Large intestine (tissue), 3 donors: ENCODE results near the gene RB1. TPM values are rescaled to one million over a fixed set of nuclear protein-coding genes. Genes with fewer than 3 reads are reported as not detected.
A peak's percentile ranks its signal among the peaks of the same experiment; 100 is the strongest.

Experiments used
- DNase-seq, 2 donors: peaks; one replicate each; pipeline versions ENCODE4 v3.0.0 to v3.0.0-alpha.2; 2013
- H3K27ac ChIP-seq: one replicate; pipeline ENCODE4 v1.5.1; 2013; ENCODE audit warnings: low read length
- H3K27me3 ChIP-seq: 2 replicates; pipeline ENCODE4 v1.6.1; 2013; ENCODE audit warnings: low read length; ENCODE audit not compliant: control insufficient read depth, insufficient read depth
- H3K36me3 ChIP-seq: 2 replicates; pipeline ENCODE4 v1.6.1; 2013; ENCODE audit warnings: low read length; ENCODE audit not compliant: control insufficient read depth, insufficient read depth
- H3K4me1 ChIP-seq: one replicate; pipeline ENCODE4 v1.6.1; 2013; ENCODE audit warnings: low read length; ENCODE audit not compliant: control insufficient read depth, insufficient read depth
- H3K4me3 ChIP-seq: one replicate; pipeline ENCODE4 v1.5.1; 2013; ENCODE audit warnings: low read length
- H3K9me3 ChIP-seq: one replicate; pipeline ENCODE4 v1.6.1; 2013; ENCODE audit warnings: mild to moderate bottlenecking, low read depth, low read length, moderate library complexity; ENCODE audit not compliant: control insufficient read depth
- WGBS: methylation state at CpG from one replicate; pipeline ENCODE4 v1.1.5; 2013; ENCODE audit warnings: low lambda C conversion rate; ENCODE audit not compliant: insufficient coverage; 5-methylcytosine and 5-hydroxymethylcytosine counted together
- polyA plus RNA-seq: library from polyadenylated mRNA; unstranded; fragments of 120-200 nt; gene quantifications from one replicate; pipeline ENCODE4 v1.2.1, GENCODE V29; 2013

The RB1 gene
- polyA plus RNA-seq, 1 donor: 34.8 TPM

DNA sequence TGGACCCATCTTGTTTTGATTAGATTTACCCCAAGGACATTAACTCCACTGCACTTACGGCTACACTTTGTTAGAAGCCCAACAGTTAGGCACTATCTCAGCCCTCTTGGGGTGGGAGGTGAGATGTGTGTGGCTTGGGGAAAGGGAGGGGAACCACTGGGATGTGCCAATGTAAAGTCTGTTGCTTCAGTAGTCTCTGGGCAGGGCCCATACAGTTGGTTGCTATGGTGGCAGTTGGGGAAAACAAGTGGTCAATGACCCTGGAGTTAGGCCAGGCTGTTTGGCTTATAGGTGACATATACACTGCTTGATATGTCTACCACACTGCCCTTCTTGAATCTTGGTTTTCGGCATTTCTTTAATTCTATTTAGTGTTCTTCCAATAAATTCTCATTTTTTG is 8.9 kb upstream of the RB1 start:
- no peaks in the 10 kb centered on the region for H3K9me3 ChIP-seq
- WGBS: 100% methylated on average over 1 of the region's 2 CpGs
- H3K27ac ChIP-seq: no peak overlapping the region
- H3K36me3 ChIP-seq: no peaks in the 10 kb centered on the region
- H3K27me3 ChIP-seq: no peaks in the 10 kb centered on the region
- H3K4me3 ChIP-seq: no peak overlapping the region
- no peak for DNase-seq
- H3K4me1 ChIP-seq: peaks cover 16% of the 10 kb centered on the region

DNA sequence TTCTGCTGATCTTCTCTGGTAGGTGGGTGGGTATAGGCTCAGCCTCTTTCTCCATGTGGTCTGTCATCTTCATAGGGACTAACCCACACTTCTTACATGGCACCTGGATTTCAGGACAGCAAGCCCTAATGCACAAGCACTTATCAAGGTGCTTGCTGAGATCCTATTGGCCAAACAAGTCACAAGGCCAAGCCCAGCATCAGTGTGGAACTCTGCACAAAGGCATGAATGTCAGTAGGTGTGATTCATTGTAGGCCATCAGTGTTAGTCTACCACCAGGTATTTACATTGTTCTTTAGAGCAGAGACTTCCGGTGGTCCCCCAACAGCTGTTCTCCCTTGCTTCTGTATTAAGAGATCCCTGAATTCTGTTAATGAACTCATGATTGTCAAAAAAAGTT is 8.3 kb upstream of the RB1 start:
- Histone ChIP-seq H3K27me3 (no peaks in the 10 kb centered on the region), H3K27ac (no peak overlapping the region), H3K9me3 (no peaks in the 10 kb centered on the region), H3K36me3 (no peaks in the 10 kb centered on the region), H3K4me1 (peaks cover 16% of the 10 kb centered on the region), H3K4me3 (no peak overlapping the region)
- no CpG with 5 or more reads among the region's 1 CpG for WGBS
- DNase-seq: no peak

DNA sequence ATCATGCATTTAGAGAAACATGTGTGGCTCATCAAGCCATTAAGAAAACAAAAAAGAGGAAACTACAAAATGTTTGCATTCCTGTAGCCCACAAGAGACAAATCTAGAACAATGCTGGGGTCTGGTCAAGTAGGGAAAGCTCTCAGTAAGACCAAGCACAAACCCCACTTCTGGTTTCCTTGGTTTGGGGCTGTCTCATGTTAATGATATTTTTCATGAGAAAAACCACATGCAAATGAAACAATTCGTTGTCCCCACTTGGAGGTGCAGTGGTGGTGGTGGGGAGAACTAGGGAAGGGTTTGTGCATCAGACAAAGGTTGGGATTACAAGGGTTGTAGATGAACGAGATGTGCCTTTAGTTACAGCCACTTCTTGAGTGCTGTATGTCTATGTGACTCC is 7.0 kb upstream of the RB1 start:
- Histone ChIP-seq H3K4me1 (peaks cover 16% of the 10 kb centered on the region), H3K9me3 (no peaks in the 10 kb centered on the region), H3K27me3 (no peaks in the 10 kb centered on the region), H3K27ac (no peak overlapping the region), H3K4me3 (no peak overlapping the region), H3K36me3 (no peaks in the 10 kb centered on the region)
- no peak for DNase-seq
- WGBS: 75% methylated on average over 2 of the region's 2 CpGs

DNA sequence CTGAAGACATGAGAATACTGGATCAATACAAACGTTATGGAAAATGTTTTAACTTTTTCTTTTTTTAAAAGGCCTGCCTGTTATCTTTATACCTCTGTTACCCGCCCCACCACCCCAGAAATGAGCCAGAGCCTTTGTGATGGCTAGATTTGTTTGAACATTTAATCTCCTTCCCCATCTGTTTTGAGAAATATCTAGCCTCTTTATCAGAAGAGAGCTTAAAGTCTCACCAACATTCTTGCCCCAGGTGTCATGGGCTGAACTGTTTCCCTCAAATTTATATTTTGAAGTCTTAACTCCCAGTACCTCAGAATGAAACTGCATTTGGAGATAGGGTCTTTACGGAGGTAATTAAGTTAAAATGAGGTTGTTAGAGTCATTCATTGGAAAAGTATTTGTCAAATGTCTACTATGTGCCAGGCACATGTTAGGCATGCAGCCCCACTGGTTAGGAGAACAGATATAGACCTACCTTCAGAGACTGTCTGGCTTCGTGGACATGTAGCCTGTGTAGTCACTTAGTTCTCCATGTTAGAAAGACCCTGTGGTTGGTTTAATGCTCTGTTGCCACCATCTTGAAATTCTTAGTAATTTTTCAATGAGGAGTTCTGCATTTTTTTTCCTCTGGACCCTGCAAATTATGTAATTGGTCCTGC is 6.3 kb upstream of the RB1 start:
- 83% methylated on average over 1 of the region's 4 CpGs for WGBS
- no peaks in the 10 kb centered on the region for H3K36me3 ChIP-seq

DNA sequence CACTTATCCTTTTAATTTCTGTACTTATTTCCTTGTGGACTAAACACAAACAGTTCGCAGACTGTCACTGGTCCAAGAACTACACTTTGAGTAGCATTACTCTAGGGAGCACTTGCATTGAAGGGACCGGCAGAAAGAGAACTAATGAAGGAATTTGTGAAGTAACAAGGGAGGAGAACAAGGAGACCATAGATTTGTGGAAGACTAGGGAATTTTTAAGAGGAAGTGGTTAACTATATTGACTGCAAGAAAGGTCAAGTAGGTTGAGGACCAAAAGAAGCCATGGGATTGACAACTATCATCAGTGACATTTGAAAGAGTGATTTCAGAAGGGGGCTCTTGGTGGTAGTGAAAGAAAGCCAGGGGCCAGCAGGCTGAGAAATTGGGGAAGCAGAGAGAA is 4.0 kb upstream of the RB1 start:
- DNase-seq: no peak
- H3K36me3 ChIP-seq: no peaks in the 10 kb centered on the region
- no peak overlapping the region for H3K27ac ChIP-seq
- no peaks in the 10 kb centered on the region for H3K9me3 ChIP-seq
- H3K4me1 ChIP-seq: no peaks in the 10 kb centered on the region
- 100% methylated on average over 2 of the region's 2 CpGs for WGBS
- no peak overlapping the region for H3K4me3 ChIP-seq
- H3K27me3 ChIP-seq: no peaks in the 10 kb centered on the region

More for the DNA sequence above, 6.3 kb upstream of the RB1 start:
- Histone ChIP-seq H3K4me1 (peaks cover 13% of the 10 kb centered on the region), H3K9me3 (no peaks in the 10 kb centered on the region), H3K27me3 (no peaks in the 10 kb centered on the region), H3K4me3 (no peak overlapping the region), H3K27ac (no peak overlapping the region)
- no peak for DNase-seq

DNA sequence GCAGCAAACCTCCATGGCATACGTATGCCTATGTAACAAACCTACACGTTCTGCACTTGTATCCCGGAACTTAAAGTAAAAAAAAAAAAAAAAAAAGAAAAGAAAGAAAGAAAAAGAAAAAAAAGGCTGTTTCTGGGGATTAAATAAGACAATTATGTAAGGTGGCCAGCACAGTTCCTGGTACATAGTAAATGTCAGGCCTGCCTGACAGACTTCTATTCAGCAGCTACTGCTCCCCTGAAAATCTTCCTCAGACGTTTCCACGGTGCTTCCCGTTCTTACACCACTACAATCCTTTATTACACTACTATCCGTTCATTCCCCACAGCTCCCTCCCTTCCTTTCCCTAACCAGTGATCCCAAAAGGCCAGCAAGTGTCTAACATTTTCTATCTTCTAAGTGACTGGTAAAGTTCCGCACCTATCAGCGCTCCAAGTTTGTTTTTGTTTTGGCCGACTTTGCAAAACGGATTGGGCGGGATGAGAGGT is 636 bp upstream of the RB1 start:
- H3K4me3 ChIP-seq: peak overlapping the region; percentile 84
- H3K27ac ChIP-seq: peak overlapping the region; percentile 97
- WGBS: 0% methylated on average over 1 of the region's 12 CpGs
- H3K36me3 ChIP-seq: no peaks in the 10 kb centered on the region
- no peak for DNase-seq
- no peaks in the 10 kb centered on the region for H3K27me3 ChIP-seq
- H3K4me1 ChIP-seq: no peaks in the 10 kb centered on the region
- H3K9me3 ChIP-seq: no peaks in the 10 kb centered on the region

DNA sequence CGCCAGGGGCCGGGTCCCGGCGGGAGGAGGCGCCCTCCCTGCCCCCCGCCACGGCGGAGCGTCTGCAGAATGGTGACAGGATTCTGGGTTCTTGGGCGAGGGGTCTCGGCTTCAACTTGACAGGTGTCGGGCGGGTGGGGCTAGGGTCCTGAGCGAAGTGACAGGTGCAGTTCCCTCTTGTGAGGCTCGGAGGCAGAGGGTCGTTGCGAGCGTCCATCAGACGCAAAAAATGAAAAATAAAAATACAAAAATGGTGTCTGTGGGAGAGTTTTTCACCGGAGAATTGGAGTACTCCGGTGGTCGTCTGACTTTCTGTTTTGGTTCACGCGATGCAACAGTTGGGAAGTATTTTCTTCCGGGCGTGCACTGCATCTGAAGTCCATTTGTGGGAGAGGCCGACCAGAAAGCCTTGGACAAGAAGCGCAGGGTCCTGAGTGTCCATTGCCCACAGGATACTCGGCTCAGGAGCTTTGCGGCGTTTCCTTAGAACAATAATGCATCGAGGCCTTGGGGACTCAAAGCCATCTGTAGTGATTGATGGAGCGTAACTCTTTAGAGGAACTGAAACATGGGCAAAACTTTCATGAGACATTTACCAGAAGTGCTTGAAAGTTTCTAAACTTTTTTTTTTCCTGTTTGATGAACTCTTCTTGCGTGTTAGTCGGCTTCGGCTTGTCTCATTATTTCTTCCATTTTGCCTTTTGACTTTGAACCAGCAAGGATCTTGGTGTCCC is 759 bp downstream of the RB1 start:
- H3K27ac ChIP-seq: peak overlapping the region; percentile 97
- peak overlapping the region; percentile 84 for H3K4me3 ChIP-seq
- DNase-seq: peak in 1 of 2 donors; percentile 70
- 10% methylated on average over 8 of the region's 36 CpGs for WGBS
- H3K4me1 ChIP-seq: no peaks in the 10 kb centered on the region
- H3K36me3 ChIP-seq: peaks cover 4% of the 10 kb centered on the region
- H3K27me3 ChIP-seq: no peaks in the 10 kb centered on the region
- H3K9me3 ChIP-seq: no peaks in the 10 kb centered on the region

DNA sequence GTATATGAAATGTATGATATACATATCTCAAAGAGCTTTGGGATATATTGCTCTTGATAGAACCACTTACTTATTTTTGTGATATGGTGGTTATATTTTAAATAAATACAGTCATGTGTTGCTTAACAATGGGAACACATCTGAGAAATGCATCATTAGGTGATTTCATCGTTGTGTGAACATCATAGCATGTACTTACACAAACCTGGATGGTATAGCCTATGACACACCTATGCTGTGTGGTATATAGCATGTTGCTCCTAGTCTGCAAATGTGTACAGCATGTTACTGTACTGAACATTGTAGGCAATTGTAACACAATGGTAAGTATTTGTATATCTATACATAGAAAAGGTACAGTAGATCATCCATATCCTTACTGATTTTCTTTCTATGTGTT is 7.7 kb downstream of the RB1 start:
- Histone ChIP-seq H3K27me3 (no peaks in the 10 kb centered on the region), H3K9me3 (peaks cover 8% of the 10 kb centered on the region), H3K4me1 (no peaks in the 10 kb centered on the region), H3K27ac (no peak overlapping the region), H3K36me3 (peaks cover 13% of the 10 kb centered on the region), H3K4me3 (no peak overlapping the region)
- DNase-seq: no peak
- WGBS: no CpG with 5 or more reads among the region's 1 CpG

DNA sequence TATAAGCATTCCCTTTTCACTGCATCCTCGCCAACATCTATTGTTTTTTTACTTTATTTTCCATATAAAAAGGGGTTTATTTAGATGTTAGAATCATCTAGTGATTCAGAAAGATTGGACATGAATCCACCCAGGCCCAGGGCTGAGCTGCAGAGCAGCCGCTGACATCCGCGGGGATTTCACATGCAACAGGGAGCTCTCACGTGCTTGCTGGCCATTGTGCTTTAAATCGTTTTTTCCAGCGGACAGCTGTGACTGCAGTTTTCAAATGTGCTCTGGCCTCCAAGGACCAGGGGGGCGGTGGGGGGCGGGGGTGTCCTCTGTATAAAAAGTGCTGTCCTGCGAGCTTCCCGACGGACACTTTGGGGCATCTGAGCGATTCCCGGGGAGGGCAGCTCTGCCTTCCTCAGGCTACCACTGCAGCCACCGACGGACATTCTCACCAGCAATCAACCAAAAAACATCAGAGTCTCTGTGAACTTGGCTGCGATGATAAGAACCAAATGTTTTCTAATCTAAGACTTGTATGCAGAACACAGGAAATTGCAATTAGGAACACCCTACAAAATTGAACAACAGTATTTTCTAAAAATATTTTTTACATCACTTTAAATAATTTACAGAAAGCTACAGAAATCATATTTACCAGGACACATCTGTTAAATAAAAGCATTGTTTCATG is 12.6 kb downstream of the RB1 start:
- peaks cover 50% of the 10 kb centered on the region for H3K9me3 ChIP-seq
- no peaks in the 10 kb centered on the region for H3K27me3 ChIP-seq
- no peak for DNase-seq
- H3K4me1 ChIP-seq: no peaks in the 10 kb centered on the region
- H3K27ac ChIP-seq: no peak overlapping the region
- peaks cover 18% of the 10 kb centered on the region for H3K36me3 ChIP-seq
- H3K4me3 ChIP-seq: no peak overlapping the region
- no CpG with 5 or more reads among the region's 17 CpGs for WGBS

DNA sequence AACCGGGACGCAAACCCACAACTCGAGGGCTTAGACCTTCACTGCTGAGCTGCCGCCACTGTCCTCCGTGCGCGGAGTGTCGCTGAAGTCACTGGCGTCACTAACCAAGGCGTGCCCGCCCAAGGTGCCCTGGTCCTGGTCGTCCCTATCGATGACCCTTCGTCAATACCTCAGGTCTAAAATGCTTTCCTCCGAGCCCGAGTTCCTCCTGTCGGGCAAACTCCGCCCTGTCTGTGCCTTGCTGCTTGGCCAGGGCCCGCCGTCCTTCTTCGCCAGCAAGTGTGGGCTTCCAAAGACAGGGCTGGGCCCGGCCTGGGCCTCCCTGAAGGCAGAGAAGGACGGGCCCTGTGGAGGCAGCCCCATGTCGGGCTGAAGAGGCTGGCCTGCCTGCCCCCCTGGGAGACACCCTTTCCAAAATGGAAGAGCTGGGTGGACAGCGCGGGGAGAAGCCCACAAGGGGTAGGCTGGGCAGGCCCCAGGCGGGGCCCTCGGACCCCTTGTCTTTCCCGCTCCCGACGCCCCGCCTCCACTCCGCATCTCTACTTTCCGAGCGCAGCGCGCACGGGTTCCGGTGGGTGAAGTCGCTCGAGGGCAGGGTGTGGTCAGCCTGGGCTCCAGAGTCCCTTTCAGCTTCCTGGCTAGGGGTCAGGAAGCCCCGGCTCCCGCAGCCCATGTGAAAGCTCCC is 13.4 kb downstream of the RB1 start:
- H3K4me3 ChIP-seq: no peak overlapping the region
- H3K36me3 ChIP-seq: peaks cover 18% of the 10 kb centered on the region
- peaks cover 50% of the 10 kb centered on the region for H3K9me3 ChIP-seq
- H3K27ac ChIP-seq: no peak overlapping the region
- no peaks in the 10 kb centered on the region for H3K27me3 ChIP-seq
- H3K4me1 ChIP-seq: no peaks in the 10 kb centered on the region
- WGBS: no CpG with 5 or more reads among the region's 43 CpGs
- peak in 1 of 2 donors; percentile 2 for DNase-seq
